GM12878 (cell line): ENCODE results near the gene IFI30. TPM values are rescaled to one million over a fixed set of nuclear protein-coding genes. Genes with fewer than 3 reads are reported as not detected.

ENCODE experiments used
- ATAC-seq: fragments of 200-7000 bp; cut with Tn5 transposase; 3 replicates; pipeline ENCODE4 v1.9.1; 2020; ENCODE audit warnings: mild to moderate bottlenecking, moderate library complexity
- BruUV-seq: library from RNA; stranded (reverse); fragments of 400-500 nt; replicated peaks from 2 replicates; lab custom pipeline; 2021; lab: Mats Ljungman, UMichigan
- CTCF ChIA-PET: fragments of 300-600 bp; sonication (Branson Sonifier 250); formaldehyde crosslinking; extraction: SDS; loops from one replicate; lab custom pipeline; 2021; ENCODE audit warnings: inconsistent platforms; lab: Yijun Ruan, JAX
- POLR2A ChIA-PET: fragments of 350-600 bp; formaldehyde crosslinking; extraction: SDS; loops from one replicate; lab custom pipeline; 2021; ENCODE audit warnings: inconsistent platforms; lab: Charles Lee
- RAD21 ChIA-PET: fragments of 300-600 bp; sonication (Branson Sonifier 250); formaldehyde crosslinking; loops from one replicate; lab custom pipeline; 2023; ENCODE audit warnings: antibody characterized with exemption; ENCODE audit not compliant: unreplicated experiment; lab: Charles Lee
- SMC1A ChIA-PET: fragments of 300-600 bp; sonication (Branson Sonifier 250); formaldehyde crosslinking; loops from one replicate; lab custom pipeline; 2023; ENCODE audit not compliant: unreplicated experiment, uncharacterized antibody; lab: Charles Lee
- DNase-seq: peaks from one replicate; pipeline ENCODE4 v3.0.0-alpha.2; 2011; ENCODE audit warnings: low read depth, low spot score
- FAIRE-seq: peaks from 3 replicates; lab custom pipeline; 2011; peaks lifted over from hg19 to GRCh38; lab: Jason Lieb, UNC
- H2AFZ ChIP-seq: 2 replicates; pipeline ENCODE4 v1.6.0; 2011; ENCODE audit warnings: low read depth, low read length, control low read depth; ENCODE audit not compliant: control insufficient read depth
- H3K27ac ChIP-seq: 2 replicates; pipeline ENCODE4 v1.5.1; 2011; ENCODE audit warnings: control low read depth; ENCODE audit not compliant: control insufficient read depth, insufficient read depth
- H3K27me3 ChIP-seq, 2 experiments: replicated peaks in 1 of 2; 2 replicates each; pipeline versions ENCODE4 v1.6.0 to v1.6.1; 2011; ENCODE audit warnings: low read length in 1 of 2; ENCODE audit not compliant: control insufficient read depth in 2 of 2, insufficient read depth in 2 of 2
- H3K36me3 ChIP-seq, 2 experiments: 2 replicates each; pipeline ENCODE4 v1.5.1; 2011; ENCODE audit warnings: low read length in 1 of 2; ENCODE audit not compliant: control insufficient read depth in 2 of 2, insufficient read depth in 2 of 2
- H3K4me1 ChIP-seq: 2 replicates; pipeline ENCODE4 v1.6.1; 2011; ENCODE audit warnings: mild to moderate bottlenecking, low read length, moderate library complexity, mixed read lengths; ENCODE audit not compliant: control insufficient read depth, insufficient read depth
- H3K4me2 ChIP-seq: 2 replicates; pipeline ENCODE4 v1.6.0; 2011; ENCODE audit warnings: control low read depth; ENCODE audit not compliant: control insufficient read depth, insufficient read depth
- H3K4me3 ChIP-seq: fragments of 200-600 bp; sonication (generic); 2 replicates; pipeline ENCODE4 v1.5.1; 2016
- H3K79me2 ChIP-seq: 2 replicates; pipeline ENCODE4 v1.6.0; 2011; ENCODE audit warnings: low read length; ENCODE audit not compliant: control insufficient read depth, insufficient read depth
- H3K9ac ChIP-seq: 2 replicates; pipeline ENCODE4 v1.8.0; 2011; ENCODE audit warnings: low read length, control low read depth, mixed read lengths; ENCODE audit not compliant: control insufficient read depth, insufficient read depth
- H3K9me3 ChIP-seq: replicated peaks from 3 replicates; pipeline ENCODE4 v1.5.1; 2011; ENCODE audit warnings: mild to moderate bottlenecking, low read length; ENCODE audit not compliant: control insufficient read depth, insufficient read depth
- H4K20me1 ChIP-seq: 2 replicates; pipeline ENCODE4 v1.6.0; 2011; ENCODE audit not compliant: control insufficient read depth, insufficient read depth
- BRCA1 ChIP-seq: IDR thresholded peaks from 2 replicates; pipeline ENCODE4 v1.6.1; 2011; ENCODE audit warnings: low read depth, low read length, improper control_type of control experiment
- CHD1 ChIP-seq: IDR thresholded peaks from 2 replicates; pipeline ENCODE4 v1.6.1; 2012; ENCODE audit warnings: low read depth, low read length, improper control_type of control experiment
- CREB1 ChIP-seq: IDR thresholded peaks from 2 replicates; pipeline ENCODE4 v1.6.1; 2012; ENCODE audit warnings: low read depth, mild to moderate bottlenecking, inconsistent platforms
- EGR1 ChIP-seq, 2 experiments: IDR thresholded peaks; 1 replicate in 1 of 2; 2 replicates in 1 of 2; pipeline ENCODE4 v1.6.1; 2011 to 2012; ENCODE audit warnings: low read depth in 2 of 2, low read length in 2 of 2, borderline replicate concordance in 1 of 2, mild to moderate bottlenecking in 1 of 2, moderate library complexity in 1 of 2
- ESRRA ChIP-seq: IDR thresholded peaks from 2 replicates; pipeline ENCODE4 v1.6.1; 2012; ENCODE audit warnings: mild to moderate bottlenecking, low read length, improper control_type of control experiment
- EZH2 ChIP-seq: IDR thresholded peaks from 2 replicates; pipeline ENCODE4 v1.6.1; 2012; ENCODE audit warnings: low read depth, mild to moderate bottlenecking, control low read depth, inconsistent platforms, low read length, borderline replicate concordance; ENCODE audit not compliant: control insufficient read depth
- GABPA ChIP-seq: IDR thresholded peaks from 2 replicates; pipeline ENCODE4 v1.6.1; 2014; ENCODE audit warnings: antibody characterized with exemption, low read depth, mild to moderate bottlenecking, inconsistent platforms
- MTA3 ChIP-seq: IDR thresholded peaks from 2 replicates; pipeline ENCODE4 v1.6.1; 2012; ENCODE audit warnings: low read length, inconsistent platforms, borderline replicate concordance
- MYC ChIP-seq: IDR thresholded peaks from 2 replicates; pipeline ENCODE4 v1.6.1; 2011; ENCODE audit warnings: mild to moderate bottlenecking, low read length, moderate library complexity, inconsistent platforms; ENCODE audit not compliant: insufficient read depth, insufficient replicate concordance, insufficient read length, severe bottlenecking
- NR2C2 ChIP-seq: IDR thresholded peaks from 2 replicates; pipeline ENCODE4 v1.6.1; 2011; ENCODE audit warnings: borderline replicate concordance, low read depth; ENCODE audit not compliant: control insufficient read depth, insufficient read length
- RAD51 ChIP-seq: fragments of 450-650 bp; IDR thresholded peaks from 2 replicates; pipeline ENCODE4 v1.6.1; 2016; ENCODE audit warnings: moderate library complexity, mild to moderate bottlenecking, inconsistent platforms
- RB1 ChIP-seq: fragments of 450-650 bp; formaldehyde crosslinking; IDR thresholded peaks from 2 replicates; pipeline ENCODE4 v1.6.1; 2017; ENCODE audit warnings: mild to moderate bottlenecking, borderline replicate concordance
- RELA ChIP-seq: fragments of 450-650 bp; IDR thresholded peaks from 2 replicates; pipeline ENCODE4 v1.8.0; 2014; ENCODE audit warnings: borderline replicate concordance; ENCODE audit not compliant: partially characterized antibody
- RUNX3 ChIP-seq: IDR thresholded peaks from 2 replicates; pipeline ENCODE4 v1.6.1; 2012; ENCODE audit warnings: low read length, inconsistent platforms
- SREBF1 ChIP-seq: IDR thresholded peaks from 2 replicates; pipeline ENCODE4 v1.6.1; 2012; ENCODE audit warnings: mild to moderate bottlenecking, low read length
- TARDBP ChIP-seq: IDR thresholded peaks from 2 replicates; pipeline ENCODE4 v1.6.1; 2016; ENCODE audit warnings: borderline replicate concordance
- WRNIP1 ChIP-seq: IDR thresholded peaks from 2 replicates; pipeline ENCODE4 v1.6.1; 2011; ENCODE audit warnings: low read depth, low read length, improper control_type of control experiment, borderline replicate concordance
- YY1 ChIP-seq: IDR thresholded peaks from 2 replicates; pipeline ENCODE4 v1.6.1; 2011; ENCODE audit warnings: low read depth, mild to moderate bottlenecking, low read length
- WGBS: methylation state at CpG from one replicate; pipeline ENCODE4 v1.1.6; 2016; ENCODE audit warnings: low lambda C conversion rate; ENCODE audit not compliant: insufficient replicate concordance, insufficient coverage; ENCODE audit errors: missing lambda C conversion rate; 5-methylcytosine and 5-hydroxymethylcytosine counted together
- in situ Hi-C: fragments of 300-500 bp; cut with MboI; formaldehyde crosslinking; loops from 9 replicates; pipeline ENCODE4 v1.14.3; 2018; ENCODE audit warnings: mixed read lengths
- intact Hi-C: fragments of 100-400 bp; cut with micrococcal nuclease; formaldehyde crosslinking; loops from one replicate; pipeline ENCODE4 v1.14.2; 2022; ENCODE audit not compliant: unreplicated experiment
- polyA plus RNA-seq, 11 experiments: library from polyadenylated mRNA; depleted of rRNA in 4 of 11; unstranded in 6 of 11; stranded (reverse) in 5 of 11; fragments of >200 nt; fragmentation: Nextera tagmentation in 4 of 11; fragmentation: Illumina TruSeq in 1 of 11; extraction: Ambion mirVana in 4 of 11; extraction: Trizol in 1 of 11; gene quantifications; 1 replicate in 1 of 11; 2 replicates in 10 of 11; pipeline versions ENCODE4 v1.2.1 to v1.2.3, GENCODE V29; 2011 to 2016; ENCODE audit warnings: inconsistent platforms in 2 of 11, missing spikeins in 2 of 11, low read depth in 1 of 11
- total RNA-seq, 4 experiments: library from RNA; depleted of rRNA in 3 of 4; stranded (reverse); fragments of >200 nt in 3 of 4; fragmentation: Illumina TruSeq in 1 of 4; extraction: Trizol in 1 of 4; gene quantifications; 2 replicates each; pipeline versions ENCODE4 v1.2.1 to v1.2.3, GENCODE V29; 2013 to 2021
- TF ChIP-seq, protein P1 (sequence below): IDR thresholded peaks from 2 replicates; pipeline ENCODE4 v1.6.1; 2012; ENCODE audit warnings: low read depth, low read length, improper control_type of control experiment
- TF ChIP-seq, protein P2 (sequence below): fragments of 450-650 bp; IDR thresholded peaks from 2 replicates; pipeline ENCODE4 v1.6.1; 2017; ENCODE audit warnings: mild to moderate bottlenecking, moderate library complexity

The IFI30 gene
- total and polyA plus RNA-seq, 10 of the 15 experiments (the other 5 are each of a cell fraction or from before 2014, with no cell fraction given) = 221 to 1,112 (median 451) TPM

DNA sequence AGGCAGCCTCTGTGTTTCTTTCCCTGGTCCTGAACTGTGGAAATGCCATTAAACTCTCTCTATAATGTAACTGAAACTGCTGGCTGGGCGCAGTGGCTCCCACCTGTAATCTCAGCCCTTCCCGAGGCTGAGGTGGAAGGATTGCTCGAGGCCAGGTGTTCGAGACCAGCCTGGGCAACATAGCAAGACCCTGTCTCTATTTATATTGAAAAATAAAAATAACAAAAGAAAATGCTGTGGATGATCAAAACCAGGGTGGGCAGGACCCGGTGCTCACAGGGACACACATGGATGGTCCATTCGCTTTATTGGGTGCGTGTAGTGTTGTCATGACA, 22.9 kb downstream of the IFI30 start:
- H4K20me1 ChIP-seq = no peaks in the 10 kb centered on the region
- H3K9ac ChIP-seq = no peak overlapping the region
- H3K9me3 ChIP-seq = no peaks in the 10 kb centered on the region
- no TSS peak for BruUV-seq
- intact Hi-C loops = no loop called here
- TF ChIP-seq RUNX3 (no peak), CHD1 (no peak), RELA (no peak), RB1 (no peak), RAD51 (no peak), MTA3 (no peak), EZH2 (no peak), MYC (no peak), NR2C2 (no peak), WRNIP1 (no peak), YY1 (no peak), CREB1 (no peak), EGR1 (IDR thresholded peaks at IDR 0.05; ENCODE audit: borderline replicate concordance in 1 of 2, low read depth in 2 of 2, low read length in 2 of 2) (no peak), SREBF1 (no peak), ESRRA (no peak), TARDBP (no peak), GABPA (no peak), BRCA1 (no peak)
- TF ChIP-seq, protein P1, sequence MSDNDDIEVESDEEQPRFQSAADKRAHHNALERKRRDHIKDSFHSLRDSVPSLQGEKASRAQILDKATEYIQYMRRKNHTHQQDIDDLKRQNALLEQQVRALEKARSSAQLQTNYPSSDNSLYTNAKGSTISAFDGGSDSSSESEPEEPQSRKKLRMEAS = no peak
- TF ChIP-seq, protein P2, sequence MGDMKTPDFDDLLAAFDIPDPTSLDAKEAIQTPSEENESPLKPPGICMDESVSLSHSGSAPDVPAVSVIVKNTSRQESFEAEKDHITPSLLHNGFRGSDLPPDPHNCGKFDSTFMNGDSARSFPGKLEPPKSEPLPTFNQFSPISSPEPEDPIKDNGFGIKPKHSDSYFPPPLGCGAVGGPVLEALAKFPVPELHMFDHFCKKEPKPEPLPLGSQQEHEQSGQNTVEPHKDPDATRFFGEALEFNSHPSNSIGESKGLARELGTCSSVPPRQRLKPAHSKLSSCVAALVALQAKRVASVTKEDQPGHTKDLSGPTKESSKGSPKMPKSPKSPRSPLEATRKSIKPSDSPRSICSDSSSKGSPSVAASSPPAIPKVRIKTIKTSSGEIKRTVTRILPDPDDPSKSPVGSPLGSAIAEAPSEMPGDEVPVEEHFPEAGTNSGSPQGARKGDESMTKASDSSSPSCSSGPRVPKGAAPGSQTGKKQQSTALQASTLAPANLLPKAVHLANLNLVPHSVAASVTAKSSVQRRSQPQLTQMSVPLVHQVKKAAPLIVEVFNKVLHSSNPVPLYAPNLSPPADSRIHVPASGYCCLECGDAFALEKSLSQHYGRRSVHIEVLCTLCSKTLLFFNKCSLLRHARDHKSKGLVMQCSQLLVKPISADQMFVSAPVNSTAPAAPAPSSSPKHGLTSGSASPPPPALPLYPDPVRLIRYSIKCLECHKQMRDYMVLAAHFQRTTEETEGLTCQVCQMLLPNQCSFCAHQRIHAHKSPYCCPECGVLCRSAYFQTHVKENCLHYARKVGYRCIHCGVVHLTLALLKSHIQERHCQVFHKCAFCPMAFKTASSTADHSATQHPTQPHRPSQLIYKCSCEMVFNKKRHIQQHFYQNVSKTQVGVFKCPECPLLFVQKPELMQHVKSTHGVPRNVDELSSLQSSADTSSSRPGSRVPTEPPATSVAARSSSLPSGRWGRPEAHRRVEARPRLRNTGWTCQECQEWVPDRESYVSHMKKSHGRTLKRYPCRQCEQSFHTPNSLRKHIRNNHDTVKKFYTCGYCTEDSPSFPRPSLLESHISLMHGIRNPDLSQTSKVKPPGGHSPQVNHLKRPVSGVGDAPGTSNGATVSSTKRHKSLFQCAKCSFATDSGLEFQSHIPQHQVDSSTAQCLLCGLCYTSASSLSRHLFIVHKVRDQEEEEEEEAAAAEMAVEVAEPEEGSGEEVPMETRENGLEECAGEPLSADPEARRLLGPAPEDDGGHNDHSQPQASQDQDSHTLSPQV = no peak
- peaks cover 5% of the 10 kb centered on the region for H3K79me2 ChIP-seq
- no peak overlapping the region for H2AFZ ChIP-seq
- H3K27me3 ChIP-seq = no peaks in the 10 kb centered on the region
- no peak for FAIRE-seq
- 84% methylated on average over 7 of the region's 7 CpGs for WGBS
- ATAC-seq = no peak
- H3K36me3 ChIP-seq = peaks cover 5 to 20% of the 10 kb centered on the region in 2 experiments; a peak in 3 of 4 replicates
- no peak for DNase-seq
- ChIA-PET POLR2A (no interaction called here), CTCF (interaction anchor here (1.1 kb wide), 1 partner anchor 83 kb away, joined by 3 read pairs; no protein-coding TSS in a partner anchor), SMC1A (no interaction called here), RAD21 (no interaction called here)
- in situ Hi-C loops = no loop called here
- H3K4me2 ChIP-seq = no peak overlapping the region
- no peak overlapping the region for H3K4me3 ChIP-seq
- H3K4me1 ChIP-seq = peaks cover 9% of the 10 kb centered on the region
- H3K27ac ChIP-seq = no peak overlapping the region
